ENCODE results near the gene EED. TPM values are rescaled to one million over a fixed set of nuclear protein-coding genes. Genes with fewer than 3 reads are reported as not detected.

EED gene
- total RNA-seq, 1 donor from 2014 or later, result 63.7 TPM

- TF ChIP-seq, protein P1, sequence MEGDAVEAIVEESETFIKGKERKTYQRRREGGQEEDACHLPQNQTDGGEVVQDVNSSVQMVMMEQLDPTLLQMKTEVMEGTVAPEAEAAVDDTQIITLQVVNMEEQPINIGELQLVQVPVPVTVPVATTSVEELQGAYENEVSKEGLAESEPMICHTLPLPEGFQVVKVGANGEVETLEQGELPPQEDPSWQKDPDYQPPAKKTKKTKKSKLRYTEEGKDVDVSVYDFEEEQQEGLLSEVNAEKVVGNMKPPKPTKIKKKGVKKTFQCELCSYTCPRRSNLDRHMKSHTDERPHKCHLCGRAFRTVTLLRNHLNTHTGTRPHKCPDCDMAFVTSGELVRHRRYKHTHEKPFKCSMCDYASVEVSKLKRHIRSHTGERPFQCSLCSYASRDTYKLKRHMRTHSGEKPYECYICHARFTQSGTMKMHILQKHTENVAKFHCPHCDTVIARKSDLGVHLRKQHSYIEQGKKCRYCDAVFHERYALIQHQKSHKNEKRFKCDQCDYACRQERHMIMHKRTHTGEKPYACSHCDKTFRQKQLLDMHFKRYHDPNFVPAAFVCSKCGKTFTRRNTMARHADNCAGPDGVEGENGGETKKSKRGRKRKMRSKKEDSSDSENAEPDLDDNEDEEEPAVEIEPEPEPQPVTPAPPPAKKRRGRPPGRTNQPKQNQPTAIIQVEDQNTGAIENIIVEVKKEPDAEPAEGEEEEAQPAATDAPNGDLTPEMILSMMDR (IDR thresholded peaks at IDR 0.05), result no peak
- no peak for DNase-seq
- Mint-ChIP-seq H3K27me3 (no peaks in the 10 kb centered on the region), H3K4me1 (peaks cover 24% of the 10 kb centered on the region), H3K4me3 (no peak overlapping the region), H3K36me3 (ENCODE audit: low read depth) (no peaks in the 10 kb centered on the region), H3K9me3 (no peaks in the 10 kb centered on the region), H3K27ac (no peak overlapping the region)
- intact Hi-C loops (cut with micrococcal nuclease), result loop anchor here (1.0 kb wide), 3 partner anchors 8 to 439 kb away; no protein-coding TSS in a partner anchor
- CTCF ChIA-PET, result interaction anchor here (0.8 to 3.0 kb wide), 7 partner anchors 75 to 438 kb away, joined by 3 to 25 read pairs (median 6); partner anchors contain the start of gene CCDC83
- ATAC-seq (ENCODE audit: low read depth), result peak; percentile 25
- POLR2A ChIA-PET, result interaction anchor here (0.6 to 1.5 kb wide), 3 partner anchors 9 to 252 kb away, joined by 4 to 6 read pairs (median 6); no protein-coding TSS in a partner anchor
Measured at GRCh38 chr11:86292912-86293616, 48.5 kb downstream of the EED start.

GRCh38 chr11:86294026-86294425 lies 49.5 kb downstream of the EED start:
- TF ChIP-seq, protein P1 (IDR thresholded peaks at IDR 0.05), result no peak
- Mint-ChIP-seq H3K36me3 (ENCODE audit: low read depth) (no peaks in the 10 kb centered on the region), H3K4me3 (no peak overlapping the region), H3K4me1 (peaks cover 14% of the 10 kb centered on the region), H3K27ac (no peak overlapping the region), H3K9me3 (no peaks in the 10 kb centered on the region), H3K27me3 (no peaks in the 10 kb centered on the region)
- POLR2A ChIA-PET, result interaction anchor here (0.8 to 1.1 kb wide), 2 partner anchors 8 to 505 kb away, joined by 3 to 6 read pairs; no protein-coding TSS in a partner anchor
- ATAC-seq (ENCODE audit: low read depth) (no peak), DNase-seq (no peak)
- intact Hi-C loops (cut with micrococcal nuclease), result no loop called here
- CTCF ChIA-PET, result interaction anchor here (0.8 to 3.0 kb wide), 6 partner anchors 91 to 702 kb away, joined by 3 to 9 read pairs (median 4); partner anchors contain the start of gene CCDC83

- no peak for ATAC-seq (ENCODE audit: low read depth)
- intact Hi-C loops (cut with micrococcal nuclease), result loop anchor here (1.0 to 2.0 kb wide), 8 partner anchors 9 to 673 kb away; partner anchors contain the start of genes CCDC83, CREBZF, PICALM and TMEM126A
- peak overlapping the region; percentile 99 for H3K4me3 Mint-ChIP-seq
- H3K36me3 Mint-ChIP-seq (ENCODE audit: low read depth), result peaks cover 7% of the 10 kb centered on the region
- TF ChIP-seq, protein P1 (IDR thresholded peaks at IDR 0.05), result no peak
- H3K9me3 Mint-ChIP-seq, result no peaks in the 10 kb centered on the region
- peaks cover 27% of the 10 kb centered on the region for H3K4me1 Mint-ChIP-seq
- no peak for DNase-seq
- POLR2A ChIA-PET, result interaction anchor here (1.0 to 2.2 kb wide), 4 partner anchors 14 to 233 kb away, joined by 4 to 16 read pairs (median 11); partner anchors contain the start of genes EED and PICALM
- H3K27me3 Mint-ChIP-seq, result no peaks in the 10 kb centered on the region
- CTCF ChIA-PET, result interaction anchor here (1.2 to 2.7 kb wide), 3 partner anchors 10 to 447 kb away, joined by 4 to 8 read pairs (median 7); partner anchors contain the start of gene CCDC83
- H3K27ac Mint-ChIP-seq, result peak overlapping the region; percentile 94
Measured at GRCh38 chr11:86301742-86302091, 57.2 kb downstream of the EED start.

DNA sequence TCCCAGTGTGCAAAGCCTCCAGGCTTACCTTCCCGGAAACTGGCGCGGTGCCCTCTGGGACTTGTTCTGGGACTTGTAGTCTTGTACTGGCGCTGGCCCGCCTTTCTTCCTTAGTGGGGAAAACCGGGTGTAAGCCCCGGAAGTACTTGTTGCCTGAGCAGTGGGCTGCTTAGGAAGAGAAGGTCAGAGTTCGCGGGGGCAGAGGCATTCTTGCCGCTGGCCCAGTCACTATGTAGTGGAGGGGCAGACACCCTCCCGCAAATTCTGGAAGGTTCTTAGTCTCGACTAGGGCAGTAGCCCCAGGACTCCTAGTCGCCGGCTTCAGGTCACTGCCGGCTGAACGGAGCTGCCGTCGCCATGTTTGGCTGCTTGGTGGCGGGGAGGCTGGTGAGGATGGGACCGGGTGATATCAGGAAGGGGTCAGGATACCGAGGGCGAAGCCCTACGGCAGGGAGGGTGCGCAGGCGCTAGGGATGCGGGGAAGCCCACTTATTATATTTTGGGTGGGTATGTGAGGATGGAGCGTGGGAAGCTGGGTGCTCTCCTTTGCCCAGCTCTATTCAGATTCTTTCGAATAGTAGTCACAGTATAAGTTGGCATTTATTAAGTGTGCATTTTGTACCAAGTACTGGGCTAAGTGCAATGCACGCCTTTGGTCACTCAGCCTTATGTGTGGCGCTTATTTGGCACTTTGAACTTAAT lies 57.7 kb downstream of the EED start, which contains the start of gene HIKESHI:
TSS of gene HIKESHI (plus strand) at position 149 of the 702 bp plus-strand sequence. CDS start at position 358, 209 bp downstream.
- H3K27ac Mint-ChIP-seq, result peak within 1 kb of the TSS; percentile 94
- H3K36me3 Mint-ChIP-seq (ENCODE audit: low read depth), result peaks cover 7% of the 10 kb centered on the region
- CTCF ChIA-PET, result interaction anchor here (1.2 to 2.7 kb wide), 3 partner anchors 11 to 447 kb away, joined by 4 to 8 read pairs (median 7); partner anchors contain the start of gene CCDC83
- DNase-seq (peak; percentile 72), ATAC-seq (ENCODE audit: low read depth) (peak; percentile 98)
- TF ChIP-seq, protein P1 (IDR thresholded peaks at IDR 0.05), result no peak
- POLR2A ChIA-PET, result interaction anchor here (0.5 to 2.2 kb wide), 8 partner anchors 9 to 447 kb away, joined by 3 to 16 read pairs (median 4); partner anchors contain the start of genes CCDC83 and PICALM
- intact Hi-C loops (cut with micrococcal nuclease), result loop anchor here (1.0 to 2.0 kb wide), 7 partner anchors 15 to 674 kb away; partner anchors contain the start of genes CCDC83, CREBZF, PICALM and TMEM126A
- peak within 1 kb of the TSS; percentile 99 for H3K4me3 Mint-ChIP-seq
- no peaks in the 10 kb centered on the region for H3K27me3 Mint-ChIP-seq
- peaks cover 27% of the 10 kb centered on the region for H3K4me1 Mint-ChIP-seq
- H3K9me3 Mint-ChIP-seq, result no peaks in the 10 kb centered on the region

All from activated B cell treated with CpG ODN at 0.5 μM for 24 hours (primary cell).